ENCODE results near the gene ARHGAP9.
"Not testable (repeated sequence)": the region's sequence is repeated elsewhere in the genome, so short reads cannot be mapped to it uniquely, and the experiment has no call there.

Gene ARHGAP9

DNA sequence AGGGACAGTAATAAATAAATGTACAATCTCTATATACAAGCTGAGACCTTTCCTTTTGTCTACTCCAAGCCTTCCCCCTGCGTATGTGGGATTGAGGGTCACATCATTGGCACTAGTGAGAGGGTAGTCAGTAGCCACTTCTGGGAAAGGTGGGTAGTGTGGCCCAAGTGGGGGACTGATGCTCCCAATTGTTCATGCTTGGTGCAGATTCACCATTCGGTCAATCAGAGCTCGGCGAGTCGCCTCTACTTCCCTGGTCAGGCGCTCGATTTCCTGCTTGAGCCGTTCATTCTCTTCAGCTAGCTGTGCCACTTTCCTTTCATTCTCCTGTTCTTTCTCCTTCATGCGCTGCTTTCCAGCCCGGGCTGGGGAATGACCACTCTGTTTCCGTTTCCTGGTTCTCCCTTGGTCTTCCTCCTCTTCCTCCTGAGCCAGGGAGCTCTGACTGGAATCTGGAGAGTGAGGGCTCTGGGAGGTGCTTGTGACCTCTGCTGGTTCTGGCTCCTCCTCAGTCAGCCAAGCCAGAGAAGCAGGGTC lies 37.0 kb upstream of the ARHGAP9 start:
- no peak overlapping the region for H3K4me3 ChIP-seq (ENCODE audit: control insufficient read depth, low read depth, low read length)
- TF ChIP-seq, protein P1, sequence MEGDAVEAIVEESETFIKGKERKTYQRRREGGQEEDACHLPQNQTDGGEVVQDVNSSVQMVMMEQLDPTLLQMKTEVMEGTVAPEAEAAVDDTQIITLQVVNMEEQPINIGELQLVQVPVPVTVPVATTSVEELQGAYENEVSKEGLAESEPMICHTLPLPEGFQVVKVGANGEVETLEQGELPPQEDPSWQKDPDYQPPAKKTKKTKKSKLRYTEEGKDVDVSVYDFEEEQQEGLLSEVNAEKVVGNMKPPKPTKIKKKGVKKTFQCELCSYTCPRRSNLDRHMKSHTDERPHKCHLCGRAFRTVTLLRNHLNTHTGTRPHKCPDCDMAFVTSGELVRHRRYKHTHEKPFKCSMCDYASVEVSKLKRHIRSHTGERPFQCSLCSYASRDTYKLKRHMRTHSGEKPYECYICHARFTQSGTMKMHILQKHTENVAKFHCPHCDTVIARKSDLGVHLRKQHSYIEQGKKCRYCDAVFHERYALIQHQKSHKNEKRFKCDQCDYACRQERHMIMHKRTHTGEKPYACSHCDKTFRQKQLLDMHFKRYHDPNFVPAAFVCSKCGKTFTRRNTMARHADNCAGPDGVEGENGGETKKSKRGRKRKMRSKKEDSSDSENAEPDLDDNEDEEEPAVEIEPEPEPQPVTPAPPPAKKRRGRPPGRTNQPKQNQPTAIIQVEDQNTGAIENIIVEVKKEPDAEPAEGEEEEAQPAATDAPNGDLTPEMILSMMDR (IDR thresholded peaks at IDR 0.05; ENCODE audit: control insufficient read depth, insufficient read depth, low read depth, low read length, missing control alignments): no peak
- DNase-seq (ENCODE audit: low read depth): no peak

DNA sequence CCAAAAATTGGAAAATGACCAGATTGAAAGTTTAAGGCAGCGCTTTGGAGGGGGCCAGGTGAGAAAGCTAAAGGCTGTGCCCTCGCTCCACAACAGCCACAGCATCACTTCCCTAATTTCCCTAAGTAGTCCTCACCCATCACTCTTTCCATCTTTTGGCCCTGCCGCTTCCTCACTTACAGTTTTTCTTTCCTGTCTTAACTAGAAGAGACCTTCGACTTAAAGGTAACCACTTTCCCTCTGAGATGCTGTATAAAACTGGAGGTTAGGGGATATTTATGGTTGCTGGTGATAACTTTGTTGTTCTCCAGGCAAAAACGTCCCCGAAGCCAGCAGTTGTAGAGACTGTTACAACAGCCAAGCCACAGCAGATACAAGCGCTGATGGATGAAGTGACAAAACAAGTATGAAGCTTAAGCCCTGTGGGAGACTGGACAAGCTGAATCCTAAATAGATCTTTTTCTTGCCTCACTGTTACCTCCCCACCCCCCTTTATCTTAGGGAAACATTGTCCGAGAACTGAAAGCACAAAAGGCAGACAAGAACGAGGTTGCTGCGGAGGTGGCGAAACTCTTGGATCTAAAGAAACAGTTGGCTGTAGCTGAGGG lies 36.4 kb upstream of the ARHGAP9 start:
- no peak for DNase-seq (ENCODE audit: low read depth)
- no peak overlapping the region for H3K4me3 ChIP-seq (ENCODE audit: control insufficient read depth, low read depth, low read length)
- TF ChIP-seq, protein P1 (IDR thresholded peaks at IDR 0.05; ENCODE audit: control insufficient read depth, insufficient read depth, low read depth, low read length, missing control alignments): no peak

DNA sequence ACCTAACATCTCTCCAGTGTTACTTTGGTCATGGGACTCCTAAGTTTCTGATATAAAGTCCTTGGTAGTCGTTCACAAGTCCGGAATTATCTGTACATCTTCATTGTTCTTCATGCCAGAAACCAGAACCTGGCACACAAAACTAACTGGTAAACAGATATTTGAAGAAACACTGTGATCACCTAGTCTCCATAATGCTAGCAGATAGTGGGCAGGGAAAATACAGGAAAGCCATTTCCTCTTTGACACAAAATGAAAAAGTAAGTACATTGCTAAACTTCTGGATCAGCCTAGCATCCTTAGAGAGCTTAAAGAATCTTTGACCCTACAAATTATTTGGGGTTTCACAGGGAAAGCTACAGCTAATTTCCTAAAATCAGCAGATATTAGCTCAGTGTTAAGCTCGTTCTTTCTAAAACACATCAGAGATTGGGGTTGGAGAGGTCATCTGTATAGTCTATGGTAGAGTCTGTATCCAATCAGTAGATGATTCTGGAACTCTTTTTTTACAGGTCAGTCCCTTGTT lies 35.8 kb upstream of the ARHGAP9 start:
- no peak overlapping the region for H3K4me3 ChIP-seq (ENCODE audit: control insufficient read depth, low read depth, low read length)
- TF ChIP-seq, protein P1 (IDR thresholded peaks at IDR 0.05; ENCODE audit: control insufficient read depth, insufficient read depth, low read depth, low read length, missing control alignments): no peak
- DNase-seq (ENCODE audit: low read depth): no peak

DNA sequence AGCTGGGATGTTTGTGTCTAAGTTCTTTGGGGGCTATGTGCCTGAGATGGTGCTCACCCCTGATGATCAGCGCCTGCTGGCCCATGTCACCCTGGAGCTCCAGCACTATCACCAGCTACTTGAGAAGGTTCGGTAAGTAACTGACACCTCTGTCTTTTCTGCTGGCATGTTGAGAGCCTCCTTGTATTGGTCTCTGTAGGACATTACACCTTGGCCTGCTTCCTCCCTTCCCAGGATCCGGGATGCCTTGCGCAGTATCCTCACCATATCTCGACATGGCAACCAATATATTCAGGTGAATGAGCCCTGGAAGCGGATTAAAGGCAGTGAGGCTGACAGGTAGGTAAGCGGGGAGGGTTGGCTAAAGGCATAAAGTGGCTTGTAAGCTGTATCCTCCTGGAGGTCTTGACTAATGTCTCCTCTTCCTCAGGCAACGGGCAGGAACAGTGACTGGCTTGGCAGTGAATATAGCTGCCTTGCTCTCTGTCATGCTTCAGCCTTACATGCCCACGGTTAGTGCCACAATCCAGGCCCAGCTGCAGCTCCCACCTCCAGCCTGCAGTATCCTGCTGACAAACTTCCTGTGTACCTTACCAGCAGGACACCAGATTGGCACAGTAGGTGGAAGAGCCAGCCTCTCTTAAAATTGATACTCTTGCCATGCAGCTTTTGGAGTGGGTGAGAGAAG lies 35.2 kb upstream of the ARHGAP9 start:
- TF ChIP-seq, protein P1 (IDR thresholded peaks at IDR 0.05; ENCODE audit: control insufficient read depth, insufficient read depth, low read depth, low read length, missing control alignments): no peak
- DNase-seq (ENCODE audit: low read depth): no peak
- no peak overlapping the region for H3K4me3 ChIP-seq (ENCODE audit: control insufficient read depth, low read depth, low read length)

DNA sequence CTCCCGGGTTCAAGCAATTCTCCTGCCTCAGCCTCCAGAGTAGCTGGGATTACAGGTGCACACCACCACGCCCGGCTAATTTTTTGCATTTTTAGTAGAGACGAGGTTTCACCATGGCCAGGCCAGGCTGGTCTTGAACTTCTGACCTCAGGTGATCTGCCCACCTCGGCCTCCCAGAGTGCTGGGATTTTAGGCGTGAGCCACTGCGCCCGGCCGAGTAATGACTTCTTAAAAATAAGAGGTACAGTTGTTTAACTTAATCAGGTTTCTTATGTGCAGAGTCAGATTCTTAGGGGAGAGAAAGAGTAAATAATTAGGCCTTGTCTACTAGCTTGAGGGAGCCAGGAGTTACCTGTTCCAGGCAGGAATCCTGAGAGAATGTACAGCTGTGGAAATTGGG lies 34.6 kb upstream of the ARHGAP9 start:
- not testable (repeated sequence) for H3K4me3 ChIP-seq (ENCODE audit: control insufficient read depth, low read depth, low read length); DNase-seq (ENCODE audit: low read depth)

DNA sequence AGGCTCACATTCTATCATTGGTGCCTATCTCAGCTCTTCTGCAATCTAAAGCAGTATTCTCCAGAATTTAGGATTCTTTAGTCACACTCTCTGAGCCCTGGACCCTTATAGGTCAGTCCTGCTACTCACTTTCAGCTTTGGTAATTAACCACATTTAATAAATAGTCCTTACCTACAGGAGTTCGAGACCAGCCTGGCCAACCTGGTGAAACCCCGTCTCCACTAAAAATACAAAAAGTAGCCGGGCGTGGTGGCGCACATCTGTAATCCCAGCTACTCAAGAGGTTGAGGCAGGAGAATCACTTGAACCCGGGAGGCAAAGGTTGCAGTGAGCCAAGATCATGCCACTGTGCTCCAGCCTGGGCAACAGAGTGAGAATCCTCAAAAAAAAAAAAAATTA lies 34.0 kb upstream of the ARHGAP9 start:
- not testable (repeated sequence) for H3K4me3 ChIP-seq (ENCODE audit: control insufficient read depth, low read depth, low read length); DNase-seq (ENCODE audit: low read depth)

DNA sequence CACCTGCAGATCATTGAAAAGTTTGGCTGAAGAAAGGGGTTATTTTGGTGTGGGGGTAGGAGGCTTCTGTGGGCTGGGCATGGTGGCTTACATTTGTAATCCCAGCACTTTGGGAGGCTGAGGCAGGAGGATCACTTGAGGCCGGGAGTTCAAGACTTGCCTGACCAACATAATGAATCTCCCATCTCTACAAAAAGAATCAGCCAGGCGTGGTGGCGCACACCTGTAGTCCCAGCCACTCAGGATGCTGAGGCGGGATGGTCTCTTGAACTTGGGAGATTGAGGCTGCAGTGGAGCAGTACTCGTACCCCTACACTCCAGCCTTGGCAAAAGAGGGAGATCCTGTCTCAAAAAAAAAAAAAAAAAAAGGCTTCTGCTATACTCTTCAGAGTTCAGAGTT lies 33.6 kb upstream of the ARHGAP9 start:
- TF ChIP-seq, protein P1 (IDR thresholded peaks at IDR 0.05; ENCODE audit: control insufficient read depth, insufficient read depth, low read depth, low read length, missing control alignments): no peak
- H3K4me3 ChIP-seq (ENCODE audit: control insufficient read depth, low read depth, low read length): no peak overlapping the region
- no peak for DNase-seq (ENCODE audit: low read depth)
